ENCODE results near the gene EPB41L1.

Gene EPB41L1

DNA sequence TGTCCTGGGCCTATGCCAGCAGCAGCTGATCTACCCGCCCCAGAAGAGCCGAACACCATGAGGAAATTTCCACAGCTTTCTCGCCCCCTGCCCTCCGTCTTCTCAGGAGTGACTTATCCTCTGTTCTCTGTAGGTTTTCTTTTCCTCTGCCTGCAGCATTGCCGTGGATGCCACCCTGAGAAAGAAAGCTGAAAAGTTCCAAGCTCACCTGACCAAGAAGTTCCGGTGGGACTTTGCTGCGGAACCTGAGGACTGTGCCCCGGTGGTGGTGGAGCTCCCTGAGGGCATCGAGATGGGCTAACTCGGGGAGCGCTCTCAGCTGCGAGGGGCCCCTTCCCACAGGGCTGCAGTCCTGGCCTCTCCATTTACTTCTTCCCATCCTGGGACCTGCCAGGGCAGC lies 100.9 kb downstream of the EPB41L1 start:
- DNase-seq = peak in 1 of 58 donors; percentile 26

DNA sequence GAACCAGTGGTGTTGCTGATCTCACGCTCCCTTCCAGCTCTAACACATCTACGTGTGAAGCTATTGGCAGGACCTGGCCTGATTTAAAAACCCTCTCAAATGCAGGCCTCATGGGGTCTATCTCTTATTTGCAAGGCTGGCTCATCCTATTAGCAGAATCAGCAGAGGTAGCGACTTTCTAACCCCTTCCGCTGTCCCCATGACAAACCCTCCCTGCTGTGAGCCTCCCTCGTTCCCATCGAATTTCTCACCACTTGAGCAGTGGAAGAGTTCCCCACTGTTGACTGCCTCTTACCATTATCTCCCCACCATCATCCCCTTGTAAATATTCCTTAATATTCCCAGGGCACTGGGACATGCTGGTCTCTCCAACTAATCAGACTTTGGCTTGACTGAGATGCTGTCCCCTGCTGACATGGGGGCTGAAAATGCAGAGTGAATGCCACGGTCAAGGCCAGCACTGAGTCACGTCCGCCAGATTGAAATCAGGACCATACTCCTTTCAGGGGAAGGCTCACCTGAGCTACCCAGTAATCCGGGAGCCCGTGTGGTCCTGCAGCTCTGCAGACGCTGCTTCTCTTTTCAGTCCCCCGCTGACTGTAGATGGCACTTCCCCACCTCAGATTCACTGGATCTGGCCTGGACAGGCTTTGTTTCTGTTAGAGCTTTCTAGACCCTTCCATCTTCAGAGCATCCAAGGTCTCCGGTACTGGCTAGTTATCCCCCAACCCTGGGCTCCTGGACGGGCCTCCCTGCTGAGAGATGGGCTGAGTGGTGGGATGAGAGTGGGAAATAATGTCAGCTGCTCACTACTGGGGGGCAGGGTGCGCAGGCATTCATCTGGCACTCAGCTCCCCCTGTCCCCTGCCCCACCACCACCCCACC lies 104.9 kb downstream of the EPB41L1 start:
- no peak for DNase-seq

DNA sequence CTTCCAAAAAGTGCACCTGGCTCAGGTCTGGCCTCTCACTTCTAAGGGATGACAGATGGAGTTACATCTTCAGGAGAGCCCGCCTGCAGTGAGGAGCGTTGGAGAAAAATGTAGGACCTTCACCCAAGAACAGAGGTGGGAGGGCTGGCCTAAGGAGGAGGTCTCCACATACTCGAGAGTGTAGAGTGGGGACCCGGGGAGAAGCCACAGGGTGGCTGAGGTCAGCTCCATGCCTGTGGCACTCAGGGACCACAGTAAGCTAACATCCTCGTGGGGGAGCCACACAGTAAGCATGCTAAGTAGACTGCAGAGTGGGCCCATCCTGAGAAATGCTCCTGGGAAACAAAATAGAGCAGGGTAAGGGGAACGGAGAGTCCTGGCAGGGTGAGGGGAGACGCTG lies 105.8 kb downstream of the EPB41L1 start:
- DNase-seq = no peak

DNA sequence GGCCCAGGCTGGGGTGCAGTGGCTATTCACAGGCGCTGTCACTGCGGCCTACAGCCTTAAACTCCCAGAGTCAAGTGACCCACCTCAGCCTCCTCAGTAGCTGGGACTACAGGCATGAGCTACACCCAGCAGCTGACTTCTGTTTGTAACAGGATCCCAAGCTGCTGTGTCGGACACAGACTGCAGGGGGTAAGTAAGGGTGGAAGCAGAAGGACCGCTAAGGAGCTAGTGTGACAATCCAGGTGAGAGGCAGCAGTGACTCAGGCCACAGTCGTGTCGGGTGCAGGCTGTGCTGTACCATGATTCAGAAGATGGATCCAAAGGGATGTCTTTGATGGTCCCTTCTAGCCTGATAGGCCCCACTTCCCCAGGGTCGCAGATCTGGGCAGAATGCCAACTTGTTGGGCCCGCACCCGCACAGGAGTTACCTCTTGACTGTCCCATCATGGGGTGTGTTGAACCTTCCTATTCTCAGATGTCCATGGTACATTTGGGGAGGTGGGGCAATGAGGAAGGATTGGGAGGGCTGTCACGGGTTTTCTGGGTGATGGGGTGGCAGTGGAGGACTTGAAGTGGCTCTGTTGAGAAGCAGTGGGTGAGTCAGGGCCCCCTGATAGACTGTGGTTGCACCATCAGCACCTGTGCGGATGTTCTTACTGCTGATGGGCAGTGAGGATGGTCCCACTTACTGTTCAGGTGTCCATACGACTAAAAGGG lies 107.0 kb downstream of the EPB41L1 start:
- DNase-seq = no peak

DNA sequence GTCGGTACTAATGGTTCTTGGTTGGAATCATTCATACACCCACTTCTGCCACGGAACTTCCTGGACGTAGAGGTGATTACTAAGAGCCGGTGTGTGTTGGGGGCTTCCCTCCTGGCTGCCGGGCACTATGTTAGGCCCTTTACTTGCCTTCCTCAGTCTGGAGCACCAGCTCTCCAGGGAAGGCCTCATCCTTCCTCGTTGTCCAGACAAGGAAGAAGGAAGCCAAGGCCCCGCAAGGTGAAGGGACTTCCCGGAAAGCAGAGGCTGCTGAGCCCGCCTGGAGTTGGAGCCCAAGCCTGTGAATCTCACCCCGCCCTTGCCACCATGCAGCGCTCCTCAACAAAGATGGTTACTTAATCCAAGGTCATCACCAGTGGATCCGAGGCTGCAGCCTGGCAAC lies 107.9 kb downstream of the EPB41L1 start:
- no peak for DNase-seq

DNA sequence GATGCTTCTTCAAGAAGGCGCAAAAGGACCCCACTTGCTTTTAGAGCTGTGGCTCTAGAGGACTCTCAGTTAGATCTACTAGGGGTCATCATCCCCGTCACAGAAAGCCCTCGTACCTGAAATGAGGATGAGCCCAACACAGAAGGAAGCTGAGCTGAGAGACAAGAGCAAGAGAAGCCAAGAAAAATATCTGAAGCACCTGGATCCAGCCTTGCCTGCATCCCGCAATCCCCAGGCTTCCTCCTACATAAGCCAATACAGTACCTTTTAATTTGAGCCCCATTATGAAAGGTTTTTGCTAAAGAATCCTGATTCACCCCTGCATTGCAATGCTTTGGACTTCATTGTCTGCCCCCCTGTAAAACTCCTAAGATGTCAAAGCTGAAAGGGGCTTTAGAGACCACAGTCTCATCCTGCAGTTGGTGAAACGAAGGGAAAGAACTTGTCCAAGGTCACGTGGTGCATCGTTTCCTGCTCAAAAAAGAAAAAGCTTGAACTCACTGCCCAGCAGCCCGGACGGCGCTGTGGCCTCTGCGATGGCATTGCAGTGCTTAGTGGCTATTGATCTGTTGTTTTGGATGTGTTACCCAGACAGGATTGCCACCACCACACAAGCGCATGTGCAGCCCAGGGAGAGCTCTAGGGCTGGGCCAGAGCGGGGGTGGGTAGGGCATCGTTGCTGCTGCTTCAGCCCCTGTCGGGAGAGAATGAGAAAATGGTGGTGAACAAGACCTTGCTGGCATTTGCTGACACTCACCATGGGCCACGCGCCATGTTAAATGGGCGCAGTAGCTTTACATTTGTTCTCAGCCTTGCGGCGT lies 110.1 kb downstream of the EPB41L1 start:
- no peak for DNase-seq

DNA sequence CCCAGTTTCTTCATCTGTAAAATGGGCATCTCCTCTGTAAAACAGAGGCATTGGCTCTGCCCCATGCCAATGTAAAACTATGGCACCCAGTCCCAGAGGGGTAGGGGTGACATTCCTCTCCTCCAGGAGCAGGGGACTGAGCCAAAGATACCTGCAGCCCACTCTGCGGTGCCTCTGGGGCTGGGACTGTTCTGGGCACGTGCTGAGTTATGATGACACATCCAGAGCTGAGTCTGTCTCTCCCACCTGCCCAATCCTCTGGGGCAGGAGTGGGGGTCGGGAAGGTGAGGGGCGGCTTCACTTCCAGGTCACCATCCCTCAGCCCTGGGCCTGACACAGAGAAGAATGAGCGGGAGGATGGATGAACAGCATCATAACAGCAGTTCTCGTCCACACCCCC lies 111.6 kb downstream of the EPB41L1 start:
- no peak for DNase-seq

DNA sequence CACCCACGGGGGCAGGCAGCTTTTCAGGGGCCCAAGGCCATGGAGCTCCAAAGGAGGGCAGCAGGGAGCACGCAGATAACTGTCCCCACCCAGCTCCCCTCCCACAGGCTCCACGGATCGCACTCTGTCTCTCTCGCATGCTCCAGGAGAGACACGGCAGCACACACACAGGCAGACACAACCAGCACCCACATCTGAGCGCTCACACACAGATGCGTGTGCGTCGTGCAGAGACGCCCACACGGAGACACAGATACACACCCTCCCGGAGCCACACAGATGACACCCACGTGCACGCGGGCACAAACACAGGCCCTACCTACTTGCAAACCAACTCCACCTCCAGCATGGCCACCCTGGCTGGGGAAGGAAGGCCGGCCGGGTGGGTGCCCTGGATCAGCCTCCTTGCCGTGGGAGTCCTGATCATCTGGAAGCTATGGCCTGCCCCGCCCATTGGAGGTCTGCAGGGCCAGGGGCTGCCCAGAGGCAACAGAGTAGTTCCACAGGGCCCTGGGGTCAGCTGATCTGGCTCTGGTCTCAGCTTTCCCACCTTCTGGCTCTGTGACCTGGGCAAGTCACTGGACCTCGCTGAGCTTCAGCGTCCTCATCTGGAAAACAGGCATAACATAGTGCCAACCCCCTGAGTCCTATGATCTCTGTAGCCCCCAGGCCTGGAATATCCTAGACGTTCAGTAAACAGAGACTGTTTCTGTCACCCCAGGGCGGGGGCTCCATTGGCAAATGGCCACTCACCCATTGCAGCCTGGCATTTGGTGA lies 113.3 kb downstream of the EPB41L1 start:
- peak in 10 of 58 donors; percentile 6 to 43 (median 18) for DNase-seq

DNA sequence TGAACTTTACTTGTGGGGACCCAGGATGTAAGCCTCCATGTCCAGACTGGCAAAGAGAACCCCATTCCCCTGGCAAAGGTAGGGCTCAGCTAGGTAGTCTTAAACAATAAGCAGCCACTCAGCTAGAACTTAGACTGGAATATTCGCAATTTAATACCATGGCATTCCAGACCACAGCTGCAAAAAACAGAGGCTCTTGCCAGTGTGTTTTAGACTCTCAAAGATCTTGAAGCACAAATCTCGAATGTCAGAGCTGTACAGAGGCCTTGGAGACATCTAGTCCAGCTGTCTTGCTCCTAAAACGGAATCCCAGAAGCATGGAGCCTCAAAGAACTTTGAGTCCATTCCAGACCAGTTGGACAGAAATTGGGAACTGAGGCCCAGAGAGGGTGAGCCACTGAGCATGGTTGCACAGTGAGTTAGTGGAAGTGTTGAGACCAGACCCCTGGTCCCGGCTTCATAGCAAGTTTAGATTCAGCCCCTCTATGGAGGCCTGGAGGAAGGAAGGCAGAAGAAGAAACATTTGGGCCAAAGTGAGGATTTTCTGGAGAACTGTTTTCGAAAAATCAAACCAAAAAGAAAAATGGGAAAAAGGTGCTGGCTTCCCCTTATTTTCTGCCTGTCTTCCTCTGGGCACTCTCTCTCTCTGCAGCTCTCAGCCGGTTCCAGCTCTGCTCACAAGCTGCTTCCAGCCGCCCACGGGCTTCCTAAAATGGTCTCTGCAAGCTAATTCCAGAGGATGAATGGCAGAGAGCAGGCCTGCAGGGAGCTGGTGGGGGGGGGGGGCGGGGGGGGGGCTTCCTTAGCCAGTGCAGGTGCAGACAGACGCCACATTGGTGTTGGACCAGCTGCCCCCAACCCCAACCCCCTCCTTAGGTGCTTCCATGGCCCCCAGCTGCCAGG lies 114.2 kb downstream of the EPB41L1 start:
- peak in 33 of 58 donors; percentile 4 to 77 (median 43) for DNase-seq

DNA sequence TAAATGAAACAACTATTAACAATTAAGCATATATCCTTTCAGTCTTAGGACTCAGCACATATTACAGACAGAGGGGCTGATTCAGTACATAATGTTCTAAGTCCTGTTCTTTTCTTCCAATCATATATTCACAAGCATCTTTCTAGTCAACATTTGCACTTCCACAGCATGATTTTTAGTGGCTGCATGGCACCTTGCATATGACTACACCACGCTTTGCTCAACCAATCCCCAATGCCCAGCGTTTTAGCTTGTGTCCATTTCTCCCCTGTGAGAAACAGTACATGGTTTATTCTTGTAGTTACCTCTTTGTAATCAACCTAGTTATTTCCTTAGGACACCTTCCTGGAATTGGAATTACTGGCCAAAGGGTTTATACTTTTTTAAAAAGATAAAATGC lies 115.0 kb downstream of the EPB41L1 start:
- peak in 5 of 58 donors; percentile 11 to 35 (median 29) for DNase-seq

DNA sequence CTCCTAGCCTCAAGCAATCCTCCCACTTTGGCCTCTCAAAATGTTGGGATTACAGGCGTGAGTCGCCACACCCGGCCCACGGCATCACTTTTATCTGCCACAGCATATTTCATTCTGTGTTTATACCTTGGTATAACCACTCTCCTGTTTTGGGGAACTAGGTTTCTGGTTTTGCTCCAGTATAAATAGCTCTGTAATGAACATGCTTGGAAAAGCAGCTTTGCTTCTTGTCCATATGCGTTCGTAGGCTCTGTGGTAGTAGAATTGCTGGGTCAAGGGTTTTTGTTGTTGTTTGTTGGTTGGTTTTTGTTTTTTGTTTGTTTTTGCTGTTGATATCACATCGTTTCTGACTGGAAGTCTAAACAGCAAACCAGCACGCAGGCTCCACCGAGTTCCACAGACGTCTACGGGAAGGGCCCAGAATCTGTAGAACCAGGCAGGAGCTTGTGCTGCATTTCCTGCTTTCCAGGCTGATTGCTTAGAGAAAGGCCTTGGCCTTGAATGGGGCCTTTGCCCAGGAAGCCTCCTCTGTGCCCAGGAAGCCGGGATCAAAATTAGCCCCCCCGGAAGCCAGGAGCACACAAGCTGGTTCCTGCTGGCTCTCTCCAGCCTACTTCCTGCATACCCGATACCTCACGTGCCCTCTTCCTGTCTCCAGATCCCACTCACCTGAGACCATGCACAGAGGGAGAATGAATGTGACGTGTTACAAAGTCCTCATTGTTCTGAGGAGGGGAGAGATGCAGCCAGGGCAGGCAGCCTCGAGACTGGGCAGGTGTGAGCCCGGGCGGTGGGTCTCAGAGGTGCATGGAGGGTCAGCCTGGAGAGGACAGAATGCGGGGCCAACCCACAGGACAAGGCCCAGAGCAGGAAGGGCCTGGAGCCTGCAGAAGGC lies 116.5 kb downstream of the EPB41L1 start:
- no peak for DNase-seq

DNA sequence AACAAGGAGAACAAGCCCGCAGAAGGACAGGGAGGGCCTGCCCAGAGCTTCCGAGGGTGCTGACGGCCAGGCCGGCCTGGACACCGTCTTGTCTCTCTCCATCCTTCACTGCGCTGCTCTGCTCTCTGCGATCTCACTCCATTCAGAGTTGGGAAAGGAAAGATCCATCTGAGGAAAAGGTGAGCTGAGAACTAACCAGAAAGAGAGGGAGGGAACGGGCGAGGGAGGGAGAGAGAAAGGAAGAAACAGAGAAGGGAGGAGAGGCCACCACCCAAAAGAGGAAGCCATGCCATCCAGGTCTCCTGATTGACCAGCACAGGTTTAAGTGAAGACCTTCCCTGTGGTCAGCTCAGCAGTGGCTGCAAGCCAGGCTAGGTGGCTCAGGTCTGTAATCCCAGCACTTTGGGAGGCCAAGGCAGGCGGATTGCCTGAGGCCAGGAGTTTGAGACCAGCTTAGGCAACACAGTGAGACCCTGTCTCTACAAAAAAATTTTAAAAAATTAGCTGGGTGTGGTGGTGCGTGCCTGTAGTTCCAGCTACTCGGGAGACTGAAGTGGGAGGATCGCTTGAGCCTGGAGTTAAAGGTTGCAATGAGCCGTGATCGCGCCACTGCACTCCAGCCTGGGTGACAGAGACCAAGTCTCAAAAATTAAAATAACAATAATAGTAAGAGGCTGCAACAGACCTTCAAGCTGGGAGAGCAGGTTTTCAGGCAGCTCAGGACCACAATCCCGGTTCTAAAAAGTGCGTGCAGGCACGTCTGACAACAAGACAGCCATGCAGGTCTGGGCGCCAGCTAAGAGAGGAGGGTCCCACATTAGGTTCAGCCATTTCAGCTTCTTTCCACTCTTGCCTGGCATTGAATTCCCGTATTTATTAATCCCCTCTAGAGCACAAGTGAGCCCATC lies 117.4 kb downstream of the EPB41L1 start:
- no peak for DNase-seq

DNA sequence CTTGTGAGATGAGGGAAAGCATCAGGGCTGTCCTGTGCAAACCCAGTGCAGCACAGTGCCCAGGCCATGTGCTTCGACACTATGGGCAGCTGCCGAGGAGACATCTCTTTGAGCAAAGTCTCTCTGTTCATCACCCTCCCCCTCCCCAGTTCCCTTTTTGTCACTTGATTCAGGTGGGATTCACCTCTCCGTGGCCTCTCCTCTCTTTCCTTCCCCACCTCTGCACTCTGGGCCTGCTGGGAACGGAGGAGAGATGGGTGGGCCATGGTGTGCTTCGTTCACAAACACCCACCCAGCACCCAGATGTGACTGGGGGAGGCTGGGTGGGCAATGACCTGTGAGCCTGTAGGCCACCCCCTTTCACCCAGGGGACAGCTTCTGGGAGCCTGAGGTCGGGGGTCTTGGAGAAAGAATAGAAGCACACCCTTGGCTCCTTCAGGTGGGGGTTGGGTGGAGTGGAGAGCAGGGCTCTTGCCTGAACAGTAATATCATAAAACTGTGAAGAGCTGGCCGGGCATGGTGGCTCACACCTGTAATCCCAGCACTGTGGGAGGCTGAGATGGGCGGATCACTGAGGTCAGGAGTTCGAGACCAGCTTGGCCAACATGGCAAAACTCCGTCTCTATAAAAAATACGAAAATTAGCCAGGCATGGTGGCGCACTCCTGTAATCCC lies 118.1 kb downstream of the EPB41L1 start:
- DNase-seq = no peak

DNA sequence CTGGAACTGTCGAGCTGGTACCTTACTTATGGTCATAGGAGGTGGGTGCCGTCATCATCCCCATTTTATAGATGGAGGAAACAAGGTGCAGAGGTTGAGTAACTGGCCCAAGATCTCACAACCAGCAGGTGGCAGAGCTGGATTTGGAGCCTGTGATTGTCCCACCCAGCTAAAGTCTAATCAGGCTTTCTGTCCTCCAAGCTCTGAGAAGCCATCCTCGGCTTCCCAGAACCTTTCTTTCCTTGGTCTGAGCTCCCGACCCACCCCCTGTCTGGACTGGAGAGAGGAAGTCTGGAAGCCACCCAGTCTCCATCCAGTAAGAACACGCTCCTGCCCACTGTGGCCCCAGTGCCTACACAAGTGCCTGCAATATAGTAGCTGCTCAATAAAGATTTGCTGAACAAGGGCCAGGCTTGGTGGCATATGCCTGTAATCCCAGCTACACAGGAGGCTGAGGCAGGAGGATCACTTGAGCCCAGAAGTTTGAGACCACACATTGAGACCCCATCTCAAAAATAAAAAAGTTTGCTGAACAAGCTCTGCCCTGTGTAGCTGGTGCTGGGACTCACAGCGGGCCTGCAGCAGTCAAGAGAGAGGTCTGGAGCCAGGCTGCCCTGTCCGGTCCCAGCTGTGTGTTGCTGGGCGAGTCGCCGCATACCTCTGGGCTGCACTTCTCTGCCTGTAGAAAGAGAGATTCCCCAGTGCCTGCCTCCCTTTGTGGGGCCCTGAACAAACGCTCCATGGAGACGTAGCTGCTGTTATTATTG lies 119.1 kb downstream of the EPB41L1 start:
- DNase-seq = peak in 6 of 58 donors; percentile 11 to 28 (median 18)

DNA sequence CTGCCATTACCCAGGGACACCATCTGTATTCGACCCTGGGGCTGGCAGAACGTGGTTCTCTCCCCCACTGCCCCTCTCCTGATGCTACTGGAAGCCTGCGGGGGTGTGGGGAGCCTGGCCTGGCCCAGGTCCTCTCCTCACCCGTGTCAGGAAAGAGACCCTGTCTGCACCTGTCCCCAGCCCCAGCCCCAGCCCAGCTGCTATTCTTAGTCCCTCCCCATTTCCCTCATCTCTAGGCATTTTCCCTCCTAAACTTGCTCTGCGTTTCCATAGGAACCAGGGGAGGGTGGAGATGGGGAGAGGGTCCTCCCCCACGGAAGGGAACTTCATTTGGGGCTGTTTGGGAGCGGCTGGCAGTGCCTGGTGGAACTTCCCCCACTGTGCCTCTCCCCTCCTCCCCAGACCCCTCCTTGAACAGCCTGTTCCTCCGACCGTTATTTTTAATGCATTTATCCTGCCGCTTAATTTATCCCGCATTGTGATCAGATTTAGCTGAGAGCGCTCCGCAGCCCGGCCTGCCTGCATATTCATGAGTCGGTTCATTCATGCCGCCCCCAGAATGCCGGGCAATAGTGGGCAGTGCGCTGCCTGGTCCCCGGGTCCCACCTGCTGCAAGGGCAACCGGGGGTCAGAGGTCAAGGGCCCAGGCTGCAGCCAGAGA lies 119.8 kb downstream of the EPB41L1 start:
- DNase-seq = peak in 24 of 58 donors; percentile 4 to 79 (median 31)

DNA sequence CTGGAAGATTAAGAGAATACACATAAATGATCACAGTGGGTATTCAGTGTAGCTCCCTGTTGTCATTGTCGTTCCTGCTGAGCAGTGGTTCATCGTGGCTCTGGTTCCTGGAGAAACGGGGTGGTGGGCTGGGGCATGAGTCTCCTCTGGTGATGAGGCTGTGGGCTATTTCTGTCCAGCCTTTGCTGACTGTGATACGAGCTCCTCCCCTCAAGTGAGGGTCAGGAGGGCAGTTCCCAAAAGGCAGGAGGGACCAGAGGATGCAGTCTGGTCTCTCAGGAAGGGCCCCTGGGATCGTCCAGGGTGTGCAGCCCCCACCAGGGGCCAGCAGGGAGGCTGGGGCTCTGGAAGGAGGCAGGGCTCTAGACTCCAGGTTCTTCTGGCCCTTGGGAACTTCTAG lies 120.5 kb downstream of the EPB41L1 start:
- no peak for DNase-seq

All from anterior cingulate cortex (tissue), 58 donors.